Measurements from ENCODE around the gene TMEM132D.
"Not testable (repeated sequence)": the region's sequence is repeated elsewhere in the genome, so short reads cannot be mapped to it uniquely, and the experiment has no call there.

The TMEM132D gene

DNA sequence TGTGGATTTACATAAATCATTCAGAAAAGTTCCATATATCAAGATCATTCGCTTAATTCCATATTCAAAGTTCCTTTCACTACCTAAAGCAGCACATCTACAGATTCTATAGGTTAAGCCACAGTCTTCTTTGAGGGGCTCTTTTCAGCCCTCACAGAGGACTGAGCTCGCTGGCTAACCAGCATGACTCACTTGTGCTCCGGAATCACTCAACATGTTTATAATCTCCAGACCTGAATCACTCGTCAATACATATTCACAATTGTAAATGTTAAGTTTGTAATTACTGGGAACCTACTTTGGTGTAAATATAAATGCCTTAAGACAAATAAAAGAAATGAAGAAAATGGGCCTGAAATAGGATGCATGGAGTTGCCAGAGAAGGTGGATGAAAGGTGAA is 315.7 kb downstream of the TMEM132D start:
- DNase-seq (ENCODE audit: low spot score) = no peak

DNA sequence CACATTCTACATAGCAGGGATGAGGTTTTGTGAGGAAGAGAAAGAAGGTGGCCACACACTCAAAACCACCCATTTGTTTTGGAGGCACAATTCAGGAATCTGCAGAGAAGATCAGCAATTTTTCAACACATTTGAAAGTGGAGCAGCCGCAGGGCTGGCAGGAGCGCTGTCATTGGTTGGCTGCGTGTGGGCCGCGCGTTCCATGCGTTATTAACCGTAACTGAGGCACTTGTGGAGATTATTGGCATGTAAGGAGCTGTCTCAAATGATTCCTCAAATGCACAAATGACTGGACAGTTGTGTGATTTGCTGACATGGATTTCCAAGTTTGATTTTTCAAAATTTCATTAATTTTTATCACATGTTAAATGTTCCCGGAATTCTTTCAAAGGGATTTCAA is 318.5 kb downstream of the TMEM132D start:
- no peak for DNase-seq (ENCODE audit: low spot score)

DNA sequence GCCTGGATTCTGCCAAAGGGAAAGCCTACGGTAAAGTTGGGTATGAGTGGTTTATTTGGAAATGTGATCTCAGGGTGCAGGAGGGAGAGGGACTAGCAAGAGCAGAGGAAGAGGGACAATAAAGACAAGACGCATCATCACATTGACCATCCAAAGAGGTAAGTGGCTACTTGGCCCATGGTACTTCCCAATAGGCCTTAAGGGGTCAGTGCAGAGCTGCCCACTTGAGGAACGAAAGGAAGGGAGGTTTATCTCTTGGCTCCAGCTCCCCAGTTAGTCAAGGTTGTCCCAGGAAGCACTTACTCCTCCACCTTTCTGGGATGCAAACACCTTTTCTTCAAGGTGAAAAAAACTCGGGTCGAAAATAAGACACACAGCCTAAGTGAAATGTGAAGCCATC is 323.9 kb downstream of the TMEM132D start:
- no peak for DNase-seq (ENCODE audit: low spot score)

DNA sequence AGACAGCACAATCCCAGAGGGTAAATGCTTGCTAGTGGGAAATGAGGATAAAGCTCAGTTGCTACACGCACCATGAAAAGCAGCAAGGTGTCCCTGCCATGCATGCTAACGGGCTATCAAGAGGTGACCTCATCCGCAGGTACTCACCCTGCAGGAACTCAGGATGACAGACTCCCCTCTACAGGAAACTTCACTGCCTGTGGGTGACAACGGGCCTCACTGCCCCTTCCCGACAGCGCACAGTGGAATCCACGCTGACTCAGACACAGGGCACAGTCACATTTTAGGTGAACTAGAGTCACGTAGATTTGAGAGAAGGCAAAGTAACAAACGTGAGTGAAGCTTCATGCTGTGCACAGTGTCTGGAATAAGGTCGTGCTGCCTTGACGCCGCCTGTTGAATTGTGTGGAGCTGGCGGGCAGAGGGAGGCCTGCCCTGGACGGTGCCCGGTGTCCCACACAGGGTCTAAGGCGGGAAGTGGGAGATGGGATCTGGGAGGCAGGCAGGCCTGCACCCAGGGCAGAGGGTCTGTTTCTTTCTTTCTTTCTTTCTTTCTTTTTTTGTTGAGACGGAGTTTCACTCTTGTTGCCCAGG is 331.8 kb downstream of the TMEM132D start:
- no peak for DNase-seq (ENCODE audit: low spot score)

DNA sequence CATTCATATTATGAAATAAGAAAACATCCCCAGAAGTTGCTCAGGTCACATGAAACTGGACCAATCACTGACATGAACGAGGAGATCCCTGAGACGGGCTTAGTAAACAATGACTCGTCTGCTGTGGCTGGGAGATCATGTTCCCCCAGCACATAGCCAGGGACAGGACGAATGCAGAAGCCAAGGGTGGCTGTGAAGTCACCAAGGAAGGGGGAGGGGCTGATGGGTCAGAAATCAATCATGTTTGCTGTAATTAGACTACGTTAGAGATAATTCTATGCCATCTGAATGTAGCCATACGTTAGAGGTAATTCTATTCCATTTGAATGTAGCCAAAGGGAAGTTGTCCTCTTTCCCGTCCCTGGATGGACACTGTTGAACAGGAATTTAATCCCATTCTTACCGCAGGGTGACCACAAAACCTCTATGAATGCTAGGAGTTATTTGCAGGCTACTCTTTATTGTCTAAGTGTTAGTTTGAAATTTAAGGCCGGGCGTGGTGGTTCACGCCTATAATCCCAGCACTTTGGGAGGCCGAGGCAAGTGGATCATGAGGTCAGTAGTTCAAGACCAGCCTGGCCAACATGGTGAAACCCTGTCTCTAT is 332.9 kb downstream of the TMEM132D start:
- no peak for DNase-seq (ENCODE audit: low spot score)

DNA sequence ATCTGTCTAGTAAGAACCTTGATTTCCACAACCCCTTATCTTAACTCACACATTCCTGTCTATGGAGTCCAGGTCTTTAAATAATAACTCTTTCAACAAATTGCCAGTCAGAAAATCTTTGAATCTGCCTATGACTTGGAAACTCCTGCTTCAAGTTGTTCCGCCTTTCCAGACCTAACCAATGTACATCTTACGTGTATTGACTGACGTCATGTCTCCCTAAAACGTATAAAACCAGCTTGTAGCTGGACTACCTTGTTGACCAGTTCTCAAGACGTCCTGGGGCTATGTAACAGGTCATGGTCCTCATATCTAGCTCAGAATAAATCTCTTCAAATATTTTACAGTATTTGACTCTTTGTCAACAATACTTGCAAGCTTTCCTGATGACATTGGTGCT is 337.0 kb downstream of the TMEM132D start:
- DNase-seq (ENCODE audit: low spot score) = no peak

DNA sequence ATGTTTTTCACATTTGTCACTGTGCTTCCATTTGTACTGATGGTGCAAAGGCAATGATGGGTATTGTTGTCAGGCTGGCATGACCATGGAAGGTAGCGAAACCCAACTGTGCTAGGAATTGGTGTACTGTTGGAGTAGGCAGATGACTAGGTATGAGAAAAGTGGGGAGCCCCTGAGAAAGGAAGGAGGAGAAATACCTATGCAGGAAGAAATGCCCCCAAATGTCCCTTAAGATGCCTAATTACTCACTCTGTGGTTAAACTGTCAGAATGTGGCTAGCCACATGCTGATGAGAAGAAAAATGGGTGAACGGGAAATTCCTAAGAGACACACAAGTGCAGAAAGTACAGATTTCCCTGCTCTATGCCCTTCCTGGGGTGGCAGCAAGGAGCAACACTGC is 339.1 kb downstream of the TMEM132D start:
- DNase-seq (ENCODE audit: low spot score) = no peak

DNA sequence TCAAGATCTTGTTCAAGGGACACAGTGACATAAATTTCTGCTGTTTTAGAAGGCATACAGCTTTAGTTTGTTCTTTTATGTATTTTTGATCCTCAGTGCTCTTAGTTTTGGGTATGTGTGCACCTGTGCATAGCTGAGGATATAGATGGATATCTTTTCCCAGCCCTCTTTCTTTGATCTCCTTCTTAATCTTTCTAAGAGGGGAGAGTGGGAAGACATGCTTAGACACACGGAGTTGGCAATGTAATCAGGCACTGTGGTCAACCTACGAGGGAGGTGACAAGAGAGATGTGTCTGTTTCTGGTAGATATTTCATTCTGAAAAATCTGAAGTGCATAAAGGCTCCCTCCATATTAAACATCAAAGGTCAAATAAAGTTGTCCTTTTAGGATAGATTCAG is 340.6 kb downstream of the TMEM132D start:
- DNase-seq (ENCODE audit: low spot score) = no peak

DNA sequence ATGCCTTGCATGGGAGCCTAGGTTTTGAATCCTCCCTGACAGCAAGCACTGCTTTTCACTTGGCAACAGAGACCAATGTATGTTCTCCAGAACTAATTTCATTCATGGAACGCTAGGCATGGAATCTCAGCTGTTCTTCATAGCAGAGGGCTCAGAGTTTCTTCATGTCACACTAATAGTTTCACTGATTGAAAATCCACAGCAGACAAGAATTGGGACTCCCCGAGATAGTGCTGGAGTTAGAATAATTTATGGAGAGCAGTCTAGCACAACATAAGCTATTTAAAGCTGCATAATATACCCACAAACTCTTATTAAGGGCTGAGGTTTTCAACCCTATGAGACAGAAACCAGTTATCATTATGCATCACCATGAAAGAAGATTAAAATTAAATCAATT is 342.5 kb downstream of the TMEM132D start:
- DNase-seq (ENCODE audit: low spot score) = no peak

DNA sequence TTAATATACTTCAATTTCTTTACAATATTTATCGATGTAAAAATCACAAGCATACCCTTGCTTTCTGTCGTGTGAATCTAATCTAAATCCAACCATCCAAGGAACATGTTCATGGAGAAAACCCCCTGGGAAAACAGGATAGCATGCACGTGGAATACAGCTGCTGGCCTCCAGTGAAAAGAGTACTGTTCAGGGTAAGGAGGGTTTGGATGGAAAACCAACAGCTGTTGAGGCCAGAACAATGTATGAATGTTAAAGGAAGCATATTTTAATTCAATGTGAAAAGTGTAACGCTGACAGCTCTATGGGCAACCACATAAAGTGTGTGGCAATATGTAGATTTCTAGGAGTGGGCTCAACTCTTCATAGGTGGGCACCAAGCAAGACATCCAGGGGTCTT is 344.0 kb downstream of the TMEM132D start:
- DNase-seq (ENCODE audit: low spot score) = no peak

DNA sequence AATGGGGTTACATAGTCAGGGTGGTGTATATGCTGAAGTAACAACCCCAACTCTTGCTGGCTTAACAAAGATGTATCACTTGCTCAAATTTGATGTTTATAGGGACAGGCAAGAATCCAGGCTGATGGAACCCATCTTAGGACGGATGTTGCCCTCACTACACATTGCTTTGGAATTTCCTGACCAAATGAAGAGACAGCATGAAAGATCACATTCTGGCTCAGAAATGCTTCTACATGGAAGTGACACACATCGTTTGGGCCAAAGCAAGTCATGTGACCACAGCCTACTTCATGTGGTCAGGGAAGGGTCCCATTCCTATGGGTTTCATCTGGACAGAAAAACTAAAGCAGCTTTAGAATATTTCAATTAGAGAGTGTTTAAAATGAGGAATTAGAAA is 345.8 kb downstream of the TMEM132D start:
- no peak for DNase-seq (ENCODE audit: low spot score)

DNA sequence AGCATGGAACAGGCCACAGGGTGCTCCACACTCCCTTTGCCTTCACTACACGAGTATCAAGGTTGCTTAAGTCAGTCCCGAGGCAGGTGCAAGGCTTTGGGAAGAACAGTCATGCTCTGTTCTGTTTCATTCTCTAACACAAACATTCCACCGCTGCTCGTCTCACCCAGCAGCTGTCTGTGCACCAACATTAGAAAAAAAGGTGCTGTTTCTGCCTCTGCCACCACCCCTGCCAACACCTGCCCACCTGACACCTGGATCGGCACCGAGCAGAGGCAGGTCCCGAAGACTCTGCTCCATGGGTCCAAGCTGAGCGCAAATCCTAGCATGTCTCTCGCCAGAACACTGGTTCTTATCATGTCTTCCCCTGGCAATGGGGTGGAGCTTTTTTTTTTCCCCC is 347.7 kb downstream of the TMEM132D start:
- DNase-seq (ENCODE audit: low spot score) = no peak

DNA sequence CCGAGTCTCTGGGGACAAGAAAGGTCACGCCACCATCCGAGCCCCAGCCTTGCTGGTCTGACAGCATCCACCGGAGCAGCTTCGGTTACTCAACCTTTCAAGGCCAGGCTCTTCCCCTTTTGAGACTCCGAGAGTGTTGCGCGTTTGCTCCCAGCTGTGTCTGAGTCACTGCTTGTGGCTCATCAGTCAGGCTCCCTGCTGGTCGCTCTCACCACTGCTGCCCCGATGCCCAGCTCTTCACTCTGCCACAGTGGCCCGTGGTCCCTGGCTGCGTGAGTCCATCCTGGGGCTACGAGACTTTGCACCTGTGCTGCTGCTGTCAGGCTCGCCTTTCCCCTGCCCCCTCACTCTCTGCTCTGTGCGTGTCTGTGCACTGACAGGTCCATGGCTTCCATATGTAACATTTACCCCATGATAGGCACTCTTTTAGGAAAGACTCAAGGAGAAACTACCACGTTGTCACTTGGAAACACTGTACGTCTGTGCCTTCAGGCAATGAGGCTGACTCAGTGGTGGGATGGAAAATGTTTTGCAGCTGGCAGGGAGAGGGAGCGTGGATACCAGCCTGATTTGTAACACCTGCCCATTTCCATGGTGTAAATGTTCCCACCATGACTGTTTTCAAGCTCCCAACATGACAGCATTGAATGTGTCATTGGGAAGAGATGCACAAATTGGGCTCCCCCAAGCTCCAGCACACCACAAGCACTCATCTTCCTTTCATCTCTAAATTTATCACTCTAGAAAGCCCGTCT is 350.7 kb downstream of the TMEM132D start:
- DNase-seq (ENCODE audit: low spot score) = no peak

DNA sequence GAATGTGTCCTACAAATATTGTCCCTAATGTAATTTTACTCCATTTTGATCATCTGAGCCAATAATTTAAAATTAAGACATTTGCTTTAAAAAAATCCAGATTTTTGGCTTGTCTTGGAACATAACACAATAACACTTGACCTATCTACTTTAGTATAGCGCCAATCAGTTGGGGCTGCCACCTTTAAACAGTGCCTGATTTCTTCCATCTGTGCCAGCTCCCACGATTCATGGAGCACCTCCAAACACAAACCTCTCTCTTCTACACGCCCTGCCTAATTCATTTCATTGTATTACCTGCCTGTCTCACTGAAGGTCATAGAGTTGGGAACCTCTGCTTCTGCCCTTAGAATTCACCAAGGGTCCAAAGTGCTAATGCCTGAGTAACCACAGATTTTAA is 352.4 kb downstream of the TMEM132D start:
- no peak for DNase-seq (ENCODE audit: low spot score)

DNA sequence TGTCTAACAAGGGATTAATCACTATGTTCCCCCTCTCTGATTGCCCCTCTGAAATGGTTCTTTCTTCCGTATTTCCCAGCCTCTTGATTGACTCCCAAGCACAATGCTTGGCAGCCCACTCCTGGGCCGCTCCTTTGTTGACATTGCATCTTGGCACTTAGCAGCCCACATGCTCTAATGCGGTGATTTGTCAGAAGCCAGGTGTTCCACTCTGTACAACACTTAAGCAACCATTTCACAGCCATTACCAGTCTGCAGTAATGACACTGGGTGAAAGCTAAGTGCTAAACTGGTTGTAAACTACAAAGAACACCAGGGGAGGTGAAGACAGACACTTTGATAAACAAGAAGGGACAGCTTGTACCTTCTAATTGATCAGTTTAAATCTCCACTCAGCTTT is 353.5 kb downstream of the TMEM132D start:
- no peak for DNase-seq (ENCODE audit: low spot score)

DNA sequence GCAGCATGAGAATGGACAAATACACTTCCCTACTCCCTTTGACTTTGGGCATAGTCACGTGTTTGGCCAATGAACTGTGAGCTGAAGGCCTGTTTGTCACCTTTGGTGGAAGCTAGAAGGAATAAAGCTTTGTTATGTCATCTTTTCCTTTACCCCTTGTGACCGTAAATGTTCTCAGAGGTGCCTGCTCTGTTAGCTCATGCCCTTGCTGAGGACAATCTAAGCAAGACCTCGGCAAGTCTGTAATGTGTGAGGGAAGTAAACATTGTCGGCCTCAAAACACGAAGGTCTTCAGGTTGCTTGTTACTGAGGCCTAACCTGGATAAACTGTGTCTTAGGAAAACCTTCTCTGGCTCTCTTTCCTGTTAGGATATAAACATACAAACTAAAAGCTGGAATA is 354.2 kb downstream of the TMEM132D start:
- DNase-seq (ENCODE audit: low spot score) = no peak

DNA sequence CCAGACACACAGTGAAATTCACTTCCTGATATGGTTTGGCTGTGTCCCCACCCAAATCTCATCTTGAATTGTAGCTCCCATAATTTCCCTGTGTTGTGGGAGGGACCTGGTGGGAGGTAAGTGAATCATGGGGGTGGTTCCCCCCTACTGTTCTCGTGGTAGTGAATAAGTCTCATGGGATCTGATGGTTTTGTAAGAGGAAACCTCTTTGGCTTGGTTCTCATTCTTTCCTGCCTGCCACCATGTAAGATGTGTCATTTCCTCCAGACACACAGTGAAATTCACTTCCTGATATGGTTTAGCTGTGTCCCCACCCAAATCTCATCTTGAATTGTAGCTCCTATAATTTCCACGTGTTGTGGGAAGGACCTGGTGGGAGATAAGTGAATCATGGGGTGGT is 354.8 kb downstream of the TMEM132D start:
- not testable (repeated sequence) for DNase-seq (ENCODE audit: low spot score)

DNA sequence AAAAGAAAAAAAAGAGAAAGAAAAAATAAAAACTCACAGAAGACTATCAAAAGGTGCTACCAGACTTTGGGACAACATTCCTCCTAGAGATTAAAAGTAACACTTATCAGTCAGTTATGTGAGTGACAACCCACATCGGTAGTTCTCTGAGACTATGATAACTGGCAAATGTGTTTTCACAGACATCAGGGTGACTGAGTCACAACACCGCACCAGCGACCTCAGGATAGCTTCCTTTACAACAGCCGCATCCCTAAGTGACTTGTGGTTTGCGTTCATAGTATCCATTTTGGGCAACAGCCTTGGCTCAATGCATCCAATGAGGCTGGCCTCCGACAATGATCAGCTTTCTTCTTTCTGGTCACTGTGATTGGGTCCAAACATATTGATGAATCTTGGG is 359.1 kb downstream of the TMEM132D start:
- no peak for DNase-seq (ENCODE audit: low spot score)

DNA sequence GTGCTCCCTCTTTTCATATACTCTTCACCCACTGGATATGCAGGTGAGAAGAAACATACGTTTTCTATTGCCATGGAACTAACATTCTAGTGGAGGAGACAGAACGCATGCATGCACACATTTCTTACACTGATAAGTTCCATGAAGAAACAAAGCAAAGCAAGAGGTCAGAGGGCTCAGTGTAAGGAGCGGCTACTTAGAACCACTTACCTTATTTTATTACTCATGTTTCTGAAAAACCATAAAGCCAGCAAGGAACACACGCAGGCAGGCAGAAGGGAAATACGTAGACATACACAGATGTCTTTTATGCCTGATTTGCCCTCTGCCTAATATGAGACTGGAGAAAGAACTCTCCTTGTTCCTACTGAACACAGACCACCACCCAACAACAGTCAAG is 362.9 kb downstream of the TMEM132D start:
- DNase-seq (ENCODE audit: low spot score) = no peak

DNA sequence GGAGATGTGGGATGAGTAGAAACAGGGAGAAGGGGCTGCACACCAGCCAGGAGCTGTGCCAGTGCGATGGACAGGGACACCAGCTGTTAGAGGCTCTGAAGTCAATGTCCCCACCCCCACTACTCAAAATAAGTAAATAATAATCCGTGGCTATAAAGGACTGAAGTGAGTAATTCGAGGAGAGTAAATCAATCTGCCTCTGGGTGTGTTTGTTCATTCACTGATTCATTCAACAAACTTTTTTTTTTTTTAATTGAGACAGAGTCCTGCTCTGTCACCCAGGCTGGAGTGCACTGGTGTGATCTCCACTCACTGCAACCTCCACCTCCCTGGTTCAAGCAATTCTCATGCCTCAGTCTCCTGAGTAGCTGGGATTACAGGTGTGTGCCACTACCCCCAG is 363.6 kb downstream of the TMEM132D start:
- DNase-seq (ENCODE audit: low spot score) = no peak

DNA sequence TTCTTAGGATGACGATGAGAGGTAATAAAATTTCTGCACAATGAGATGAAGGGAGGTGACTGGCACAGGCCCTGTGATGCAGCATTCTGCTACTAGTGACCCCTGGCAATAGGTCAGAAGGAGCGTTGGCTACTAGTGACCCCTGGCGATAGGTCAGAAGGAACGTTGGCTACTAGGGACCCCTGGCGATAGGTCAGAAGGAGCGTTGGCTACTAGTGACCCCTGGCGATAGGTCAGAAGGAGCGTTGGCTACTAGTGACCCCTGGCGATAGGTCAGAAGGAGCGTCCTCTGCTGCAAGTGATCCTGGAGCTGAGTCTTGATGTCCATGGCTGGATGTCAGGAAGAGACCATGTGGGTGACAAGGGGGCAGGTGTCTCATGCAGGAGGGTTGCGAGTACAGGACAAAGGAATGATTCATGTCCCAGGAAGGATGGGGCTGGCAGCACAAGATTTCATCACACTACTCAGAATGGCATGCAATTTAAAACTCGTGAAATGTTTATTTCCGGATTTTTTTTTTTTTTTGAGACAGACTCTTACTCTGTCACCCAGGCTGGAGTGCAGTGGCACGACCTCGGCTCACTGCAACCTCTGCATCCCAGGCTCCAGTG is 365.0 kb downstream of the TMEM132D start:
- DNase-seq (ENCODE audit: low spot score) = not testable (repeated sequence)

DNA sequence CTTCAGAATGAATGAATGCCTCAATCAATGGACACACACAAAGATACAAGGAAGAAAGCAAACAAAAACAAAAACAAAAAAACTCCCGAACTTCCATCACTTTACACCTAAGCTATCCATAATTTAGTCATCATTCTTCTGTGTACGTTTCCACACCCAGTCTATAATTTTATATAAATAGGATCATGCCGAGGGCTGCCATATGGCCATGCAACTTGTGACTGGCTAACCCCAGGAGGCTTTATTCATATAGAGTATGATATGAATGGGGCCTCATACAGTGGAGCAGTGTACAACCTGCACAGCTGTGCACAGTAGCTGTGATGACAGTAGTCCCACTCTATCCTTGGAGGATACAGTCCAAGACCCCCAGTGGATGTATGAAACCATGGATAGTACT is 365.7 kb downstream of the TMEM132D start:
- no peak for DNase-seq (ENCODE audit: low spot score)
